HG03442 (cell line): Measurements from ENCODE around the gene CACNA1F.

Experiments used
- ATAC-seq: cut with Tn5 transposase; IDR thresholded peaks from one replicate; pipeline ENCODE4 v1.9.1; 2021; ENCODE audit warnings: mild to moderate bottlenecking, moderate library complexity; ENCODE audit not compliant: unreplicated experiment

CACNA1F gene

GRCh38 chrX:49231333-49232000 lies 1.7 kb downstream of the CACNA1F start:
- ATAC-seq = no peak

- ATAC-seq = peak; percentile 58
These were observed 2.5 kb downstream of the CACNA1F start for GRCh38 chrX:49230500-49231232.

- ATAC-seq = no peak
These were observed 5.0 kb downstream of the CACNA1F start for GRCh38 chrX:49228185-49228584.

GRCh38 chrX:49227726-49228125 lies 5.4 kb downstream of the CACNA1F start:
- no peak for ATAC-seq

GRCh38 chrX:49226946-49227345 lies 6.2 kb downstream of the CACNA1F start:
- ATAC-seq = no peak

- no peak for ATAC-seq
These were observed 7.3 kb downstream of the CACNA1F start for GRCh38 chrX:49225858-49226257.

- ATAC-seq = no peak
These were observed 11.3 kb downstream of the CACNA1F start for GRCh38 chrX:49221868-49222267.

- no peak for ATAC-seq
These were observed 13.0 kb downstream of the CACNA1F start for GRCh38 chrX:49220100-49220499.

- no peak for ATAC-seq
These were observed 18.1 kb downstream of the CACNA1F start for GRCh38 chrX:49214996-49215526.

- ATAC-seq = no peak
These were observed 18.7 kb downstream of the CACNA1F start for GRCh38 chrX:49214416-49214815.

GRCh38 chrX:49212861-49213260 lies 20.3 kb downstream of the CACNA1F start:
- no peak for ATAC-seq

- ATAC-seq = no peak
These were observed 20.9 kb downstream of the CACNA1F start for GRCh38 chrX:49212209-49212608.

- ATAC-seq = no peak
These were observed 22.1 kb downstream of the CACNA1F start for GRCh38 chrX:49211074-49211473.

GRCh38 chrX:49210406-49210805 lies 22.7 kb downstream of the CACNA1F start:
- no peak for ATAC-seq

GRCh38 chrX:49209434-49210251 lies 23.5 kb downstream of the CACNA1F start:
- no peak for ATAC-seq

- no peak for ATAC-seq
These were observed 24.7 kb downstream of the CACNA1F start for GRCh38 chrX:49208399-49208798.

- no peak for ATAC-seq
These were observed 26.6 kb downstream of the CACNA1F start for GRCh38 chrX:49206543-49206942.

GRCh38 chrX:49205443-49205842 lies 27.7 kb downstream of the CACNA1F start:
- no peak for ATAC-seq

GRCh38 chrX:49204709-49205108 lies 28.4 kb downstream of the CACNA1F start:
- no peak for ATAC-seq

GRCh38 chrX:49204017-49204416 lies 29.1 kb downstream of the CACNA1F start:
- ATAC-seq = no peak

- ATAC-seq = no peak
These were observed 29.6 kb downstream of the CACNA1F start for GRCh38 chrX:49203536-49203935.
